Loucy (cell line): Measurements from ENCODE around the gene CFAP52.

Source experiments
- CTCF ChIP-seq: fragments of 200-600 bp; sonication (generic); conservative IDR thresholded peaks from 2 replicates; pipeline ENCODE4 v1.5.1; 2014; ENCODE audit warnings: mild to moderate bottlenecking, antibody characterized with exemption, low read length
- EZH2phosphoT487 ChIP-seq: fragments of 200-600 bp; IDR thresholded peaks from 2 replicates; pipeline ENCODE4 v1.6.1; 2018; ENCODE audit warnings: antibody characterized with exemption, mild to moderate bottlenecking, moderate library complexity, borderline replicate concordance

- TF ChIP-seq CTCF (no peak), EZH2phosphoT487 (no peak)
These were observed 37.8 kb upstream of the CFAP52 start for GRCh38 chr17:9538626-9539025.
